Measurements from ENCODE around the gene CEACAM4.

Gene CEACAM4

DNA sequence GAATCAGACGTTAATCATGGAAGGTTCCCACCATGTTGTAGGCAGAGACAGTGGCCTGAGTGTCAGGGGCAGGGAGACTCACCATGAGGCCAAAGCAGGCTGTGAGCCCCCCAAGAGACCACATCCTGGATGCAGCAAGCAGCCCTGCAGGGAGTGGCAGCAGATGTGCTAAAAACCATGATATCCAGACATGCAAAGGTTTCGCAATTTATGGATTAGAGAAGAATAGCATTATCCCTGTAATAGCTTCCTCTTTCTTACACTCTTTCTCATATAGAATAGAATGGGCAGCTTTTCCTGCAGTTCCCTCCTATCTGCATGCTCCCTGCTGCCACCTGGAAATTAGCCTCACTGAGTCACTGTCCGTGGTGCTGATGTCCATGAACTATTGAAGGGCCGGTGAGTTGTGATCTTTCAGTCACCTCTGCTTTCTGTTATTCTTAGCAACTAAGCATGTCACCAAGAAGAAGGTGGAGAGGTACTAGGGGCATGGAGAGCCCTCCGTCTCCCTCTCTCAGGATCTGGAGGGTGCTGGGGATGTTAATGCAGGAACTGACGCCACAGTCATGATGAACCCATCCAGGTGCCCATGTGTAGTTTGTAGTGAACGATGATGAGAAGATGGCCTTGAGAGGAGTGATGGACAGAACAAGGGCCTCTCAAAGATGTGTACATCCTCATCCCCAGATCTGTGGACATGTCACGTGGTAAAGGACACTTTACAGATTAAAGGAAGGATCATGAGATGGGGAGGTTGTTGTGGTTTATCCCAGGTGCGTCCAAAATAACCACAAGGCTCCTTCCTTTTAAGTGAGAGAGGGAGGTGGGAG lies 9.9 kb downstream of the CEACAM4 start:
- peak; percentile 56 for DNase-seq

DNA sequence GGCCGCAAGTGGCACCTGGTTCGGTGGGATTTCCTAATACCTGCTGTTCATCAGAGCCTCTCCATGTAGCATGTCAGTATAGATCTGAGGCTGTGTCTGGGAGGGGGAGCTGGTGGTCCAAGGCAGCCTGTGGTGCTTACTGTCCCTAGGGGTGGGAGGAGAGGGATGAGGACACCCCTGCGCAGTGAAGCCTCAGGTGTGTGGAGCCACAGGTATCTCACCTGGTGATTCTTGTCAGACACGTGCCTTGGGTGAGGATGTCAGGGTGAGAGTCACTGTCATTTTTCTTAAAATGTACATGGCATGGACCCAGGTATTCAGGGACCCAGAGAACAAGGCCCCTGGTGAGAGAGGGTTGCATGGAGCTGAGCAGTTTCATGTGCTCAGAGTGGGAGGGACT lies 11.7 kb downstream of the CEACAM4 start:
- DNase-seq: no peak

DNA sequence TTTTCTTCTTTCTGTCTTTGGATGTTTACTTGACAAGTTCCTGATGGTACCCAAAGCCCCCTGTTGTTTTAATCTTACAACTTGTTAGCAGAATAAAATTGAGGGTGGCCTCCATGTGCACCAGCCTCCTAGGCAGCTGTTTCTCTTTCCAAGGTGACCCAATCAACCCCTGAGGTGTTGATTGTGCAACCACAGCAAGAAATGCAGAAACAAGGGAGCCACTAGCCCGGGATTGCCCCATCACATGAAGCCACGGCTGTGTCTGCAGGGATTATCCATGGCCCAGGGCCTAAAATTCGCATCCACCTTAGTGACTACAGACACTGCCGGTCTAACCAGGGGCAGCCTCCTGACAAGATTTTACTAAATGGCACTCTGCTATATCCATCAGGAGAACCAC lies 14.4 kb downstream of the CEACAM4 start:
- DNase-seq: no peak

DNA sequence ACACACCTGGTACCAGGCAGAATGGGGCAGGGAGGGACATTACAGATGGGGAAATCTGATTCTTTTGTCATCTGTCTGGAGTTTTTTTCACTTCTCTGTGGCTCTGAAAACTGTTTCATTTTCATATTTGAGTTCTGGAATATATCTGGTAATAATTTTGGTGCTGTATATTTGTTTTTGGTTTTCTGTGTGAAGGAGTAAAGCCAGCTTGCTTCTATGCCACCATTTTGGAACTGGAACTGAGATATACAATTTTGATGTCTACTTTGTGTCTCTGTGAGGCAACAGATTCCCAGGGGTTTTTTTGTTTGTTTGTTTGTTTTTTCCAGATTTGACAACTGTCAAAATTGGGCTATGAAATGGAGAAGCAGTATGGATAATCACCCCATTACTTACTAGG lies 16.1 kb downstream of the CEACAM4 start:
- no peak for DNase-seq

DNA sequence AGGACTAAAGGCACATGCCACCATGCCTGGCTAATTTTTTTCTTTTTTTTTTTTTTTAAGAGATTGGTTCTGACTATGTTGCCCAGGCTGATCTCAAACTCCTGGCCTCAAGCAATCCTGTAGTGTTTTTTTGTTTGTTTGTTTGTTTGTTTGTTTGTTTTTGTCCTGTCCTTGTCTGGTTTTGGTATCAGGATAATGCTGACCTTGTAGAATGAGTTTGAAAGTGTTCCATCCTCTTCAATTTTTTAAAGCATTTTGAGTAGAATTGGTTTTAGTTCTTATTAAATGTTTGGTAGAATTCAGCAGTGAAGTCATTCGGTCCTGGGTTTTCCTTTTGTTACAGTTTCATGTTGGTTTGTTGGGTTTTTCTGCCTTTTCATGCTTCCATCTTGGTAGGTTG lies 19.2 kb downstream of the CEACAM4 start:
- no peak for DNase-seq

DNA sequence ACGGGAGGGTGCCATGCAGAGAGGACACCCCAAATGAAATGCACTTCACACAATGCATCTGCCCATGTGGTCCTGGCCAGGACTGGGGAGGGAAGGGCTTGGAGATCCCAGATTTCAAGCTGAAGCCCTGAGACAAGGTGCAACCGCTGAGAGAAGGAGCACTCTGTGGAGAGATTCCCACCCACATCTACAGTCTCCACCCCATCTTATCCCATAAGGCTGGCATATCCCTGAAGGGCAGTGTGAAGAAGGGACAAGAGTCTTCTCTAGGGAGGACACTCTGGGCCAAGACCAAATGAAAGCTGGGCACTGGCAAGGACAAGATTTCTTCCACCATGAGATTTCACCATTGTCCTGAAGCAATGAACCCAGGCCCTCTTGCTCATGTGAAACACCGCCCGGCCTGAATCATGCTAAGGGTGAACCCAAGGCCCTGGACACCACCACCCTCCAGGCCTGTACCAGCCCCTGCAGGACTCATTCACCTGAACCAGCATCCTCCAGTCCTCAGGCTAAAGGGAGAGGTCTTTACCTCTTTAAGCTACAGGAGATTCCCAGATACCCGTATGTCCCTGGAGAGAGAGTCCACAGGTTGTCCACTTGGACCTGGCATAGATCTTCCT lies 20.5 kb downstream of the CEACAM4 start:
- no peak for DNase-seq

DNA sequence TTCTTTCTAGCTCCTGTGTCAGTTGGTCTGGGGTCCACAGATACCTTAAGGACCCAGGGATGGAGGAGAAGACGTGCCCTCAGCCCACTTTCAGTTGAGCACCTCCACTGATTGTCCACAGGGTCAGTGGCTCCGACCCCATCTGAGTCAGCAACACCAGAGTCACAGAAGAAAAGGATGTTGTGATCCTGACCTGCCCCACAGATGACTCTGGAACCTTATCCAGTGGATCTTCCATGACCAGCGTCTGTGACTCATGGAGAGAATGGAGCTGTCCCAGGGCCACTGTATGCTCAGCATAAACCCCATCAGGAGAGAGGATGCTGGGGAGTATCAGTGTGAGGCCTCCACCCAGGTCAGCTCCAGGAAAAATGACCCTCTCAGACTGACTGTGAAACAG lies 22.0 kb downstream of the CEACAM4 start:
- DNase-seq: no peak

DNA sequence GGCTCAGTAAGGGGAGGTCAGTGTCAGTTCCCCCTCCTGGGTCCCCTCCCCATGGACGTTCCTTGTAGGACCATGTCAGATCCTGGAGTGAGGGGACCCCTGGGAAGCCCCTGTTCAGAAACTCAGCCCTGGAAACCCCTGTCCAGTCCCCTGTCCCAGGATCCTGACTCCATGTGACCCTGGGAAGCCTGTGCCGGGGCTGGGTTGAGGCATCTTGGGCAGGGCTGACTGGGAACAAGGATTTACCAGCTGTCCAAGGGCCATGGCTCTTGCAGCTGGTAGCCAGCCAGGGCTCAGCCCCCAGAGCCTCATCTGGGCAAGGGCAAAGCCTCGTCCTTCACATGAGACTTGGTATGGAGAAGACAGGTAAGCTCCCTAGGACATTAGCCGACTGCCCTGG lies 25.1 kb downstream of the CEACAM4 start:
- DNase-seq: no peak

DNA sequence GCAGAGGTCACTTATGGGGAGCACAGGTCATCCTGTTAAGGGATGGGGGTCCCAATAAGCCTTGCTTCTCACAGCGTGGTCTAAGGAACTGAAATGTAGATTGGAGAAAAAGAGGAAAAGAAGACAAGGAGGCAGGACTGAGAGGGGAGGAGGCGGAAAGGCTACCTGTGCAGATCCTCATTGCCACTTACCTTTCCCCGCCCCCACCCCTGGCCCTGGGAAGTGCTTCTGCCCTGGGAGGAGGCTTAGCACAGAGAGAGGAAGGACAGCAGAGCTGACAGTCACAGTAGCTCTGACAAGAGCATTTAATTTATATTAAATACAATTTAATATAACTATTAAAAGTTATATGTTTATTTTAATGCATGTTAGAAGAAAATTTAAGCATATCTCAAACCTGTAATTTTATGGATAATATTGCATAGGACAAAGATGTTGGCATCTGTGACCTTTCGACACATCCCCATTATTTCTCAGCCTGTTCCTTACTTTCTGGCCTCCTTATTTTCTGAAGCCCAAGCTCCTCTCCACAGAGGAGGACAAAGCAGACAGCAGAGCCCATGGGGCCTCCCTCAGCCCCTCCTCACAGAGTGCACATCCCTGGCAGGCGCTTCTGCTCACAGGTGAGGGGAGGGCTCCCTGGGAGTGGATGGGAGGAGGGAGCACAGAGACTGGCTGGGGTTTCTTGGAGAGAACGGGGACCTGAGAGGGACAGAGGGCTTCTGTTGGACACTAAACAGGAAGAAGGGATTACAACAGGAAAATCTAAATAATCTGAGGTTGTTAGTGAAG lies 27.5 kb downstream of the CEACAM4 start:
- DNase-seq: no peak

DNA sequence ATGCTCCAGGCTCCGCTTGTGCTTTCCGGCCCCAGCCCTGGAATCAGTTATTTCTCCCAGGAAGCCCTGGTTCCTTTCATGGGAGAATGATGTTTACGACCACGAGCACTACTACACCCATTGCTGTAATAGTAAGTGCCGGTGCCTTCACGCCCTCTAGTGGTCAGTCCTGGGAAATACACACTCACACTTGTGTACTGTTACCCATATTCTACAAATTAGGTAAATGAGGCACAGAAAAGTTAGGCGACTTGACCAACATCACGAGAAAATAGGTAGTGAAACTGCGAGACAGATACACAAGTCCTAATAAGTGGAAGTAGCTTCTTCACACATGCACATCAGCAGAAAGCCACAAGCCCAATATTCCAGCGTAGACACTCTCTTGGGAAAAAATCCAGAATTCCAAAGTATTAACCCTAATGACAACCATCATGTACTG lies 29.3 kb downstream of the CEACAM4 start:
- DNase-seq: peak; percentile 81

DNA sequence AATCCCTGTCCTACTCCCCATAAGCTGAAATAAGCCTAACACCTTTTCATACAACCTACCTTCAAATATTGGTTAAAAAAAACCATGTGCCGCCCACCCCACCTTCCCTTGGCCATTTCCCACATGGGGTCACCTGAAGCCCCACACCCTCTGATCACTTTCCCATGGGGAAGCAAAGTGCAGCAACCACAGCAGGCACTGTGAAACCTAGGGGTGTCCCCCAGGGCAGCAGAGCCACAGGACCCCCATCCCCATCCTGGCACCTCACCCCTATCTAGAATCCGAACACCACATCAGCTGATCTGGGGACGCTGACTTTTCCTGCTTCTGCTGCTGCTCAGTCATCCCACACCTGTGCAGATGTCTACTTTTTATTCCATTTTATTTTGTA lies 31.0 kb downstream of the CEACAM4 start:
- DNase-seq: no peak

DNA sequence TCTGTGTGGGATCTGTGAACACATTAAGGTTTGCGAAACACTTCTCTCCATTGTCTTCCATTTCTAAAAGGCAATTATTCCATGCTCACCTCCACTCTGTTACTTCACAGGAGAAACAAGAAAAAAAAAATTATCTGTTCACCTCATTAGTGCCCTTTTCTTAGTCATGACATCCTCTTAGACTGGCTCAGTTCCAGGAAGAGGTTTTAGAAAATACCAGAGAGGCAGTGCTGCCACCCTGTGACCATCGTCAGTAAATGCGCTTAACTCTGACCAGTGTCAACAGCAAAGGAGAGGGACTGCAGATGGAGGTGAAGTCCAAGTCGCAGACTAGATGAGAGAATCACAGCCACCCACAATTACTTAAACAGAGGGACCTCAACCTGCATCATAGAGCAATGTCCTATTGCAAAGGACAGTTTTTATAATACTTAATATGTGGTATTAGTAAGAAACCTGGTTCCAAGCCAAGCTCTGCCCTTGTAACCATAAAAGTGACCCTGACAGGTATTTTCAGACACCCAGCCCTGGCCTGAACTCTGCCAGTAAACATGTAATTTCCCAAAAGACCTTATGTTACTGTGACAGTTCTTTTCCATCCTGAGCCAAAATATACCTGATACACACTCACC lies 31.5 kb downstream of the CEACAM4 start:
- peak; percentile 45 for DNase-seq

DNA sequence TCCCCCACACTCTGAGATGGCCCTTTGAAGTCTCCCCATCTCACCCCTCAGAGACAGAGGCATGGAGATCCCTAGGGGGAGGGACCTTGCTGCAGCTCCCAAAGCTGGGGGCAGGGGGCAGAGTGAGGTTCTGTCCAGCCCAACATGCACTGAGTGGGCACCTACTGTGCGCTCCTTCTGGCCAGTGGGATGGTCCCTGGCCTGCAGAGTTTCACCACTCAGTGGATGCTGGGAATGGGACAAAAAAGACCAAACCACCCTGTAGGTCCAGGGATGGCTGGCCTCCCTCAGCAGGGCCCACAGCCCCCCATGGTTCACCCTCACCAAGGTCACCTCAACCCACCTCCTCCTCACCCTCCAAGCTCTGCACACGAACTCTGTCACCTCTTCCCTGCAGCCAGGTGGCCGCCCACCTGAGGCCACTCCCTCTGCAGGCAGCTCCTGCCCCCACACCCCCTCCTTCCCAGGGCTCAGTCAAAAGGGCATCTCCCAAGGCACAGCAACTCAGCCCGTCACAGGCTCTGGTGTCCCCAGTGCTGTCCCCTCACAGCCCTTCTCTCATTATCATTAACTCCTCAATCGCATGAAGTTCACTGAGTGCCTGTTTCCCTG lies 34.8 kb downstream of the CEACAM4 start:
- DNase-seq: no peak

DNA sequence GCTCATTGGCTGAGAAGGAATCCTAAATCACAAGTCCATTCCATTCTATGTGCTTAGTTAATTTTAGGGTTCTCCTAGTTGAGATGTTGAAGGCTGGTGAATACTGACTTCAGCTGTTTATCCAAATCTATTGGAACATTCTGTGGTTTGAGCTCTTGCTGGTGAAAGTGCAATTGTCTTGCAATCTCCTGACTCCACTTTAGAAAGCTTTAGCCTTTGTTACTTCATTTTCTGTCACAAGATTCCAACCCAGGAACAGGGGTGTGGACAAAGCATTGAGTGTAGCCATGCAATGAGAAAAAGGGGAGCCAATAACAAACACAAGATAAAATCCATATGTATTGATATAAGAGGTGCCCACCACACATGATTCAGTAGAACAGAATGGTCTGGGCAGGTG lies 35.9 kb downstream of the CEACAM4 start:
- DNase-seq: no peak

DNA sequence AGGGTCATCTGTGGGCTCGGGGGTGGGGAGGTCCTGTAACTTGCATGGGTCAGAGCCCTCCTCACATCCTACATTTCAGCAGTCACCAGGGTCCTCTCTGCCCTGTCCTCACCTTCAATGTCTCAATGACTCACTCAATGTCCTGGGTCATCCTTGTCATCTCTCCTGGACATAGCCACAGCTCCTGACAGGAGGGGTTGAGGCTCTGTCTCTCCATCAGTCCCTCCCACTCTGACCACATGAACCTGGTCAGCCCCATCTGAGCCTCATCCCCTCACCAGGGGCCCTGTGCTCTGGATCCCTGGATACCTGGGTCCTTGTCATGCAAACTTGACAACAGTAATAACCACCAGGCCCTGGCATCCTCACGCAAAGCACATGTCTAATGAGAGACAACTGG lies 37.5 kb downstream of the CEACAM4 start:
- DNase-seq: no peak

DNA sequence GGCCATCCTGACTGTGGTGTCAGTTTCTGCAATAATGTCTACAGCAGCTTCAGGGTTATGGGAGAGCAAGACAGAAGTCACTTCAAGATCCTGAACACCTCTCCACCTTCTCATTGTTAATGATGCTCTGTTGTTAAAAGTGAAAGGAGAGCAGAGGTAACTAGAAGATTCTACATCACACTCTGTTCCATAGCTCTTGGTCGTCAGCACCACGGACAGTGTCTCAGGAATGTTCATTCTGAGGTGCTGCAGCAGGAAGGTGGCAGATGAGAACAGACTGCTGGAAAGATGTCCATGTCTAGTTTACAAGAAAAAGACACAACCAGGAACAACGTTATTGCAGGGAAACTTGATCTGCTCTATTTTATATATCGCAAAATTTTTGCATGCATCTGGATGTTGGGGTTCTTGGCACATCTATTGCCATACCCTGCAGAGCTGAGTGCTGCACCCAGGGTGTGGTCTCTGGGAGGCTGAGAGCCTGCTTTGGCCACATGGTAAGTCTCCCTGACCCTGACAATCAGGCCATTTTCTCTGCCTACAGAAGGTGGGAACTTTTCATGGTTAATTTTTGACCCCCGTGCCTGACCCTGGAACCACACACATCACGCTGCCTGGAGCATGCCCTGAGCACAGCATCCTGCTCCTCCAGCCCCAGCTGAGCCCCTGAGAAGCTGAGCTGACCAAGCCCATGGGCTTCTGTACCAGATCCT lies 38.2 kb downstream of the CEACAM4 start:
- DNase-seq: peak; percentile 46

DNA sequence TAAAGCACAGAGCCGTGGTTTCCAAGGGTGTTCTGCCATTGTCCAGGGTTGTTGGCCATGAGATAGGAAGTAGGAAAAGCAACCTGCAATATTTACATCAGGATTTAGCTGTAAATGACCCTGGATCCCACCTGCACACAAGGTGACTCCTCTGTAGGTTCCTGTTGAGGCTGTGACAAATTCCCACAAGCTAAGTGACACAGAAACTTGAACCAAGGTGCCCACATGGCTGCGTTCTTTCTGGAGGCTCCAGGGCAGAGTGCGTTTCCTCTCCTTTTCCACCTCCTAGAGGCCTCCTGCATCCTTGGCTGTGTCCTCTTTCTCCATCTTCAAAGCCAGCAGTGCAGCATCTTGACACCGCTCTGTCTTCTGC lies 39.0 kb downstream of the CEACAM4 start:
- no peak for DNase-seq

DNA sequence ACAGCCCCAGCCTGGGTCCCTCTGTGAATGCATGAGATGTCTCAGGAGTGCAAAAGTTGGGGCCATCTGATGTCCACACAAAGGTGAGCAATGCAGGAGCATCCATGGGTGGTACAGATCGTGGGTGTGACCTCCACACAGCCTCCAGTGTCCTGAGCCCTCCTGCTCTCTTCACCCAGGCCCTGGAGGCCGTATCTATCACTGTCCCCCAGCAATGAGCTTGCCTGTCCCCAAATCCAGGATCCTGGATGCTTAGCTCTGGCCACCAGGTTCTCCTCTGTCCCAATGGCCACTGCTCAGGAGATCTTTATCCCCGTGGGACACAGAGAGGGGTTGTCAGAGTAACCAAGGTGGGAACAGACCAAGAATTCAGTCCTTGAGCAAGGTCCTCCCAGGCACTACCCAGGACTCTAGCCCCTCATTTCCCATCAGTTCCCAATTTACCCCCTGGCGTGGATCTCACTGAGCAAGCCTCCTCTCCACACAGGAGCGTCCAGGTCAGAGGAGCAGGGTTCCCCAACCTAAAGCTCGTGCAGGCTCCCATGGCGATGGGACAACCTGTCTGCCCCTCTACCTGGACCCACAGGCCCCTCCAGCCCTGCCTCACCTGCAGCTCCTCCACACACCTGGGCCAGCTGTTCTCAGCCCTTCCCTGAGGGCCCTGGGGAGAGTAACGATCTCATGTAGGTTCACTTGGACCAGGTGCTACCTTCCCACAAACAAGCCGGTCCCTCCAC lies 39.6 kb downstream of the CEACAM4 start:
- no peak for DNase-seq

DNA sequence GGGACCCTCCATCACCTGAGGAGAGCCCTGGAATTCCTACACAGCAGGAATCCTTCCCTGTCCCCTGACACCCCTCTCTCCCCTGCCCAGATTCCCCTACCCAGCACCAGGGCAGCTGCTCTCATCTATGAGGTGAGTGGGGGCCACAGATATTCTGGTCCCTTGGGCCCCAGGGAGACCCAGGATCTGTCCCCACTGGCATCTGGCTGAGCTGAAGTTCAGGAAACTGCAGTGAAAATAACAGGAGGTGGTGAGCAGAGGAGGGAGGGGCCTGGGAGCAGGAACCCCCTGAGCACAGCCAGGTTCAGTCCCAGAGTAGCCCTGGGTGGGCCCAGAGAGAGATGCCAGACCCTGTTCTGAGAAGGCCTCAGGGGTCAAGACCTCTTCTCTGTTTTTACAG lies 40.8 kb downstream of the CEACAM4 start:
- DNase-seq: no peak

DNA sequence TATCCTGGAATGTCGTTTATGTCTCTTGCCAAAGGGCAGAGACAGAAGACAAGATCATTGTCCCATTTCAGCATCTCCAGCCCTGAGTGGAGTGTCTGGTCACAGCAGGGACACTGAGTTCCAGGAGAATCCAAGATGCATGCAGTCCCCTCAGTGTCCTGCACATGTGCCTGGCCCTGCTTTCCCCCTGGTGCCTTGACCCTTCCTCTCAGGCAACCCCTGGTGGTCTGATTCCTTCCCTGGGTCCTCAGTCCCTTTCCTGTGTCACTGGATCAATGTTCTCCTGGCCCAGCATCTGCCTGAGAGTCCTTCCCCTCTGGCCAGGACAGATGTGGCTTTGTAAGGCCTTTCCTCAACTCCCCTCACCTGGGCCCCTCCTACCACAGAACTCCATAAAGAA lies 41.9 kb downstream of the CEACAM4 start:
- no peak for DNase-seq

DNA sequence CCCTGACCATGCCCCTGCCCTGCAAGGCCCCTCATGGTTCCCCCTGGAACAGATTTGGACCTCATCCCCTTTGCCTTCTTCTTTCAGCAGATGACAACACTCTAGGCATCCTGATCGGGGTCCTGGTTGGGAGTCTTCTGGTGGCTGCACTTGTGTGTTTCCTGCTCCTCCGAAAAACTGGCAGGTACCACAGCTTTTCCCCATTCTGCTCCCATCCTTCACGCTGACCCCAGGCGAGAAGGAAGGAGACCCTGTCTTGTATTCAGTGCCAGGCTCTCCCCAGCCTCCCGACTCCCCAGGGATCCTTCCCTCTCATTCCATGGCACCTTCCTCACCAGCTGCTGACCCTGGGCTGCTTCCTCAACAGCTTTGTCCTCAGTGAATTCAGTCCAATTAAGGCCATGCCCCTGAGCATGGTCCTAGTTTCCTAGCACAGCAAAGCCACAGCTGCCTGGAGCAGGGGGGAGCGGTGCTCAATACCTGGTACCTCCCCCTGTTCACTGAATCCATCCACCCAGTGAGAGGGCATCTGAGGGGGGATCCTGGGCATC lies 42.5 kb downstream of the CEACAM4 start:
- no peak for DNase-seq
